G401 (cell line): ENCODE results near the gene MINAR1. TPM values are rescaled to one million over a fixed set of nuclear protein-coding genes. Genes with fewer than 3 reads are reported as not detected.

Experiments
- DNase-seq: peaks from one replicate; pipeline ENCODE4 v3.0.0-alpha.2; 2015; ENCODE audit warnings: low spot score
- in situ Hi-C: cut with HindIII; loops from 2 replicates; pipeline ENCODE4 v1.10.0; 2016; ENCODE audit warnings: low sequenced_read_pairs, mixed read lengths
- total RNA-seq: library from RNA; depleted of rRNA; stranded (reverse); fragments of >200 nt; shearing (Covaris generic); gene quantifications from 2 replicates; pipeline ENCODE4 v1.2.3, GENCODE V29; 2014; rRNA removed

Gene MINAR1
- total RNA-seq, 1 experiment from 2014 or later = 0.20 TPM

- in situ Hi-C loops = no loop called here
- DNase-seq = peak; percentile 76
These were observed 26.4 kb downstream of the MINAR1 start for GRCh38 chr15:79458491-79458890.

GRCh38 chr15:79459666-79460065 lies 27.5 kb downstream of the MINAR1 start:
- in situ Hi-C loops = loop anchor here (10.0 kb wide), 1 partner anchor 105 kb away; no protein-coding TSS in a partner anchor
- peak; percentile 79 for DNase-seq

GRCh38 chr15:79463043-79463780 lies 31.1 kb downstream of the MINAR1 start:
- peak; percentile 15 for DNase-seq
- in situ Hi-C loops = loop anchor here (10.0 kb wide), 1 partner anchor 102 kb away; no protein-coding TSS in a partner anchor

- in situ Hi-C loops = loop anchor here (10.0 kb wide), 1 partner anchor 101 kb away; no protein-coding TSS in a partner anchor
- peak; percentile 72 for DNase-seq
These were observed 31.7 kb downstream of the MINAR1 start for GRCh38 chr15:79463781-79464270.

GRCh38 chr15:79466488-79466887 lies 34.4 kb downstream of the MINAR1 start:
- in situ Hi-C loops = loop anchor here (10.0 kb wide), 1 partner anchor 98 kb away; no protein-coding TSS in a partner anchor
- no peak for DNase-seq

GRCh38 chr15:79467865-79468586 lies 35.9 kb downstream of the MINAR1 start:
- in situ Hi-C loops = loop anchor here (10.0 kb wide), 1 partner anchor 97 kb away; no protein-coding TSS in a partner anchor
- no peak for DNase-seq

- in situ Hi-C loops = no loop called here
- DNase-seq = no peak
These were observed 40.3 kb downstream of the MINAR1 start for GRCh38 chr15:79472446-79472845.

GRCh38 chr15:79474252-79474651 lies 42.1 kb downstream of the MINAR1 start:
- DNase-seq = no peak
- in situ Hi-C loops = no loop called here

- in situ Hi-C loops = no loop called here
These were observed 43.2 kb downstream of the MINAR1 start for GRCh38 chr15:79475306-79475705.

GRCh38 chr15:79478108-79478507 lies 46.0 kb downstream of the MINAR1 start:
- in situ Hi-C loops = no loop called here
- DNase-seq = no peak

More at GRCh38 chr15:79475306-79475705, 43.2 kb downstream of the MINAR1 start:
- DNase-seq = no peak

- in situ Hi-C loops = no loop called here
- no peak for DNase-seq
These were observed 47.5 kb downstream of the MINAR1 start for GRCh38 chr15:79479616-79480015.

- in situ Hi-C loops = no loop called here
- no peak for DNase-seq
These were observed 49.7 kb downstream of the MINAR1 start for GRCh38 chr15:79481793-79482192.

Other genes starting within 250 kb of the MINAR1 start
- not detected in 2 replicates for gene ANKRD34C, start 149.6 kb upstream of the MINAR1 start, total RNA-seq
- gene TMED3, start 121.2 kb upstream of the MINAR1 start, total RNA-seq = 101 and 136 TPM in 2 replicates